GM12892 (cell line): Measurements from ENCODE around the gene HUS1B.

Experiments used
- DNase-seq: peaks from one replicate; pipeline ENCODE4 v3.0.0; 2011; ENCODE audit not compliant: insufficient read length
- FAIRE-seq: peaks from 2 replicates; lab custom pipeline; 2011; peaks lifted over from hg19 to GRCh38; lab: Jason Lieb, UNC
- POLR2A ChIP-seq: IDR thresholded peaks from 2 replicates; pipeline ENCODE4 v1.6.1; 2011; ENCODE audit warnings: low read depth, low read length, control low read depth
- POLR2AphosphoS5 ChIP-seq: IDR thresholded peaks from 2 replicates; pipeline ENCODE4 v1.6.1; 2011; ENCODE audit warnings: low read depth, low read length, control low read depth
- TAF1 ChIP-seq: IDR thresholded peaks from 2 replicates; pipeline ENCODE4 v1.6.1; 2011; ENCODE audit warnings: low read depth, mild to moderate bottlenecking, control low read depth, low read length, borderline replicate concordance

HUS1B gene

GRCh38 chr6:613981-614380 lies 42.9 kb downstream of the HUS1B start:
- FAIRE-seq (no peak), DNase-seq (no peak)
- TF ChIP-seq POLR2A (no peak), POLR2AphosphoS5 (no peak), TAF1 (no peak)

DNA sequence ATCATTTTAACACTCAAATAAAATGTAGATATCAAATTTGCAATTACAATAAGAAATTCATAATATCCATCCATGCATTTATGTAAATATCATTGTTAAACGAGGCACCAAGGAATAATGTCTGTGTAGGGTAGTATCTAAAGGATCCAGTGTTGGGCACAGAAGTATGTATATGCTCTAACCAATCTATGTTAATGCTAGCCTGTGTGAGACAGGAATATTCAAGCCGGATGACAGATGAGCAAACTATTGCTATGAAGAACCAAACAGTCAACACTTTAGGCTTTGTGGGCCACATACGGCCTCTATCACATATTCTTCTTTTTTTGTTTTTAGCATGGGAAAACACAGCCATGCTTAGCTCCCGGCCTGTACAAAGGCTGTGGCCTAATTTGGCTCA lies 45.0 kb downstream of the HUS1B start:
- no peak for FAIRE-seq
- TF ChIP-seq POLR2AphosphoS5 (no peak), POLR2A (no peak), TAF1 (no peak)

GRCh38 chr6:610882-611281 lies 46.0 kb downstream of the HUS1B start:
- no peak for DNase-seq
- TF ChIP-seq POLR2A (no peak), TAF1 (no peak), POLR2AphosphoS5 (no peak)
- FAIRE-seq: no peak

More for the DNA sequence above, 45.0 kb downstream of the HUS1B start:
- DNase-seq: no peak

DNA sequence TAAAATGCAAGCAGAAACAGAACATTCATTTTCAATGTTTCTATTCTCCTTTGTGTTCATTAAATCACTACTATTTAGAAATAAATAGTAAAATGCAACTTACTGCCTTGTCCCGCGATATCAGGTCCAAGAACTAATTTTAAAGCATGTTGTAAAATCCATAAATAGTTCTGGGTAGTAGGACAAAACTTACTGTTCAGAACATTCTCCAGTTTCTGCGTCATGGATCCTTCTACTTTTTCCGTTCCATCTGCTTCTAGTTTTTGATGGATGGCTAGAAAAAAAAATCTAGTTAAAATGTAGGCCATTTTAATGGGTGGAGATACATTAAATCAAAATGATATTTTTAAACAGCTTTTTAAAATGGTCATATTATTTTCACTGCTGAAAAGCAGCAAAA lies 47.0 kb downstream of the HUS1B start:
- no peak for DNase-seq
- FAIRE-seq: peak; percentile 40
- TF ChIP-seq TAF1 (no peak), POLR2A (no peak), POLR2AphosphoS5 (no peak)

GRCh38 chr6:606829-607379 lies 50.0 kb downstream of the HUS1B start:
- FAIRE-seq (no peak), DNase-seq (no peak)
- no peak for TF ChIP-seq TAF1
- no peak for TF ChIP-seq POLR2A
- no peak for TF ChIP-seq POLR2AphosphoS5
